ENCODE measurements around the gene CGB2.
"Not testable (repeated sequence)": the region's sequence is repeated elsewhere in the genome, so short reads cannot be mapped to it uniquely, and the experiment has no call there.

The CGB2 gene

DNA sequence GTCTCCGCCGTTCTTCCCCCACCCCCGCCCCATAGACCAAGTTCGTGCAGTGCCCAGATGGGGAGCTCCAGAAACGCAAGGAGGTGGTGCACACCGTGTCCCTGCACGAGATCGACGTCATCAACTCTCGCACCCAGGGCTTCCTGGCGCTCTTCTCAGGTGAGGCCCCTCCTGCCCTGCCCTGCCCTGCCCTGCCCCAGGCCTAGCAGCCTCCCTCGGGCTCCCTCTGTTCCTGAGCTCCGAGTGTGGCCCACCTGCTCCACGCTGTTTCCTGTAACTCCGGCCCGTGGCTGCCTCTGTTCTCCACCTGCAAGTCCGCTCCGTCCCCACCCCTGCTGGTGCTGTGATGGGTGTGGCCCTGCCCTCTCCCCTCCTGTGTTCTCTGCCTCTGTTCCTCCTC, 21.2 kb upstream of the CGB2 start:
- DNase-seq (ENCODE audit: low spot score), result no peak

GRCh38 chr19:49011194-49011593, 20.5 kb upstream of the CGB2 start:
- no peak for DNase-seq (ENCODE audit: low spot score)

GRCh38 chr19:49014123-49014869, 17.4 kb upstream of the CGB2 start:
- DNase-seq (ENCODE audit: low spot score), result no peak

DNA sequence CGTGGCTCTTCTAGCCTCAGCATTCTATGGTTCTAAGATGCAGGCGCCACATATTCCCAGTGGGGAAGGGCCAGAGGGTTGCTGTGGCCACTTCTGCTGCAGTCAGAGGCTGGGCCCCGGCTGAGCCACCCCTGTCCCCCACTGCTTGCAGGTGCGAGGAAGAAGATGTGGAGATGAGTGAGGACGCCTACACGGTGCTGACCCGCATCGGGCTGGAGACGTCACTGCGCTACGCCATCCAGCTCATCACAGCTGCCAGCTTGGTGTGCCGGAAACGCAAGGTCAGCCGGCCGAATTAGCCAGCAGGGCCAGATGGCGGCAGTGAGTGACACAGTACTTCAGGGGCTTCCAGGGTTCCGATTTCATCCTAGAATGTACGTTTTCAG, 16.8 kb upstream of the CGB2 start:
- no peak for DNase-seq (ENCODE audit: low spot score)

GRCh38 chr19:49016067-49016839, 15.4 kb upstream of the CGB2 start:
- no peak for DNase-seq (ENCODE audit: low spot score)

GRCh38 chr19:49017041-49017665, 14.5 kb upstream of the CGB2 start, which contains the start of gene LHB:
Gene LHB (minus strand): TSS chr19:49017091. CDS start chr19:49017081, 10 bp downstream.
- no peak for DNase-seq (ENCODE audit: low spot score)

- DNase-seq (ENCODE audit: low spot score), result no peak
Observed at GRCh38 chr19:49017666-49018351, 13.9 kb upstream of the CGB2 start.

DNA sequence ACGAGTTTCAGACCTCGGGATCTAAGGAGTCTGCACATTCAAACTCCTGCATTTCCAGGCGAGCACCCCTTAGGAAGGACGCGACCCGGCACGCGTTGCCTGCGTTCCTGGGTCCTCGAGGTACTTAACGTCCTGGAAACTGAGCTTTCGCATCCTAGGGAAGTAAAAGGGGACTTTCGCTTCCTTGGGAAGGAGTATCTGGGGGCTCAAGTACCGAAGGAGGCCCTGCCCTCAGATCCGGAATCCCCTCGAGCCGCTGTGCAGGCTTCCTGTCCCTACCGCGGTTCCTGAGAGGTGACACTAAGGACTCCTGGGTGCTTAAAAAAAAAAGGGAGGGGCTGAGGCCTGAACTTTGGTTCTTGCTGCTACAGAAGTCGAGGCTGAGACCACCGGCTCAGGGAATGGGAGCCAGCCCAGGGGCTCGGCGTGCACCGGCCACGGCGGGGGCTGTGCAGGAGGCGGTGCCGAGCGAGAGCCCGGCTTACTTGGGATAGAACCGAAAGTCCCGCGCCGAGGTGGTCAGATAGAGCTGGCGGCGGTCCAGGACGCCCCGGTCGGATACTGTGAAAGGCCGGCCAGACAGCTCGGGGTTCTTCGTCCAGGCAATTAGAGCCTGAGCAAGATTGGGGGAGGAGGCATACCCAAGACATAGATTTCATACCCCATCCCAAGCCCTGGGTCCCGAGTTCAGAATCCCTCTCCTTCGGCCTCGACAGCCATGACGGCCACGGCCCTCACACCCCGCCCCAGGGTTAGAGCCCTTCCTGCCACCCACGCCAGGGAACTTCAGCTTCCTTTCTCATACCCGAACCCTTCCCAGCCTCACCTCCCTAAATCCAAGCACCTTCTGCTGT, 13.1 kb upstream of the CGB2 start:
- DNase-seq (ENCODE audit: low spot score), result not testable (repeated sequence)

- DNase-seq (ENCODE audit: low spot score), result no peak
Observed at GRCh38 chr19:49019242-49019932, 12.3 kb upstream of the CGB2 start.

DNA sequence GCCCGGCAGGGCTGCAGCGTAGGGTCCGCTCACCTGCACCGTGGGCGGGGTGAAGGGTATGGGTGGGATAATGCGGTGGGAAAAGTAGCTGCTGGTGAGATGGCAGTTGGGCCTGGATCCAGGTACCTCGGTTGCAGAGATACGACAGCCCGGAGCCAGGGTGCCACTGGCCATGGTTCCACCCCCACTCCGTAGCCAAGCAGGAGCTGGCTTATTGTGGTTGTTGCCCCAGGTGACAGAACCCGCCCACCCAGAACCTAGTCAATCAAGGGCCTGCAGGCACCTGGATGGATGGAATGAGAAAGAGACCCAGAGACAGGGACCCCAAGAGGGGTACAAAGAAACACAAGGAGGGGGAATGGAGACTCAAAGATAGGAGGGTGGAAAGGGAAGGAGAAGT, 11.3 kb upstream of the CGB2 start:
- no peak for DNase-seq (ENCODE audit: low spot score)

DNA sequence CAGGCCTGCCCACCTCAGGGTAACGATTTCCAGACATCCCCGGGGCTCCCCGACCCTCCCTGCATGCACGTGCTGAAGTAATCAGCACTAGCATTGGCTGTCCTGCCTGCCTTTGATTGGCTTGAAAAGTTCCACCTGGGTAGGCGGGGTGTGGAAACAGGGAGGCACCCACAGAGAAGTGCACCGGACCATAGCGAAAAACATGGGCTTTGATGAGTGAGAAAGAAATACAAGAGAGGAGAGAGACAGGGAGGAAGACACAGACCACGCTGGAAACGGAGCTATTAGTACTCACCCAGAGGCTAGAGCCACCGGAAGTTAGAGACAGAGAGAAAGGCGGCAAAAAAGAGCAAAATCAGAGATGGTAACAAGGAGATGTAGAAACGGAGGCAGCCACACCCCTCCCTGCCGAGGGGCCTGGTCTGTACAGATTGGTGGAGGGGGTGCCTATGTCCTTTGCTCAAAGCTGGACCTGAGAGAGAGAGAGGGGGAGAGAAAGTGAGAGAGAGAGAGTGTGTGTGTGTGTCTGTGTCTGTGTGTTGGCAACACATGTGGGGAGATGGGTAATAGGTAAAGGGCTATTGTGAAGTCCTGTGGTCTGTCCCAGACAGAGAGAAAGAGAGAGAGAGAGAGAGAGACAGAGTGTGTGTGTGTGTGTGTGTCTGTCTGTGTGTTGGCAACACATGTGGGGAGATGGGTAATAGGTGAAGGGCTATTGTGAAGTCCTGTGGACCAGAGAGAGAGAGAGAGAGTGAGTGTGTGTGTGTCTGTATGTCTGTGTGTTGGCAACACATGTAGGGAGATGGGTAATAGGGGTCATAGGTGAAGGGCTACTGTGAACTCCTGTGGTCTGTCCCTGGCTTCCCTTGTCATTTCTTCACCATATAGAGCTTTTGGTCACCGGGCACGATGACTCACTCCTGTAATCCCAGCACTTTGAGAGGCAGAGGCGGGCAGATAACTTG, 10.5 kb upstream of the CGB2 start:
- no peak for DNase-seq (ENCODE audit: low spot score)

GRCh38 chr19:49022116-49022515, 9.6 kb upstream of the CGB2 start:
- no peak for DNase-seq (ENCODE audit: low spot score)

DNA sequence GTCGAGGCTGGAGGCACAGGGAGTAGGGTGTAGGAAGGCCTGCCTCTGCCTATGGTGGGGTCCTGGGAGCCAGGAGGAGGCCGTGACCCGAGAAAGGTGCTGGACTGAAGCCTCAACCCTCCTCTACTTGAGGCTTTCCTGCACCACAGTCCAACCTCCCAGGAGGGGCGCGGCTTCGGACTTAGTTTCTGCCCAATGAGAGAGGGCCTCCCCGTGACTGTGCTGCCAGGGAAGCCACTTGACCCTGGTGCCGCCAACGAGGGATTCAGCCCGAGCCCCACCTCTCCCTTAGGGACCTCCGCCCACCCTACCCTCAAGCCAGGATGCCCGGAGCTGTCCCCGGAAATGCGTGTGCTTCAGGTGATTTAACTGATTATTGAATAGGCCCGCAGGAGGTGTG, 7.5 kb upstream of the CGB2 start, which contains the start of gene CGB3:
CGB3 (minus strand) TSS at position 101 of the 400 bp plus-strand sequence. CDS start 362 bp downstream, outside the sequence.
- DNase-seq (ENCODE audit: low spot score), result not testable (repeated sequence)

DNA sequence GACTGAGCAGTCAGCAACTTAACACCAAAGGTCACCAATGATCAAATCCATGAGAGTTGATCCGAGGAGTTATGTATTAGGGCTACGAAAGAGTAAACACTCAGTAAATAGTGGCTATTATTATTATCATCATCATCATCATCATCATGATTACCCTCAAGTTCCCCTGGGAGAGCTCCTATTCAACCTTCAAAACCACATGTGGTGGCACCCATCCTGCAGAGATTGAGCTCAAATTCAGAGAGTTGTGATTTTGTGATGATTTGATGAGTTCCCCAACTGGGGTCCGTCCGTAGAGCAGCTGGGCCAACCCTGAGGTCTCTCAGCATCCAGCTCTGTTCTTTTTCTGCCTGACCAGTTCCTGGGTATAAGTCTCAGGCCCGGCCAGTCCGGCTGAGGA, 6.6 kb upstream of the CGB2 start:
- DNase-seq (ENCODE audit: low spot score), result not testable (repeated sequence)

DNA sequence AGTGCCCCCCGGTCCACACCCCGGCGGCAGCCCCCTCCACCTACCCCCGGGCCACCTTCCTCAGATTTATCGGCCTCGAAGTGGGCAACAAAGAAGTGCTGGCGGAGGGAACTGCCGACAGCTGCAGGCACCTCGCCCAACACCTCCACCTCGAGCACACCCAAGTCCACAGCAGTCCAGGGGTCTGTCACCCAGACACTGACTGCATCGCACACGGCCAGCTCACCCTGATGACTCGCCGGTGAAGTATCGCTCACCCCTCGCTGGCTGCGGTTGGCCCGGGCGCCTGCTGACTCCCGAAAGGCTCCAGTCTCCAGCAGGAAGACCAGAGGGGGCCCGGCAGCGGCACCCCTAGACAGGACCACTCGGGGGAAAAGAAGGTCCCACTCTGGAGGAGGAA, 6.1 kb upstream of the CGB2 start:
- DNase-seq (ENCODE audit: low spot score), result not testable (repeated sequence)

GRCh38 chr19:49028686-49029085, 3.0 kb upstream of the CGB2 start:
- DNase-seq (ENCODE audit: low spot score), result not testable (repeated sequence)

DNA sequence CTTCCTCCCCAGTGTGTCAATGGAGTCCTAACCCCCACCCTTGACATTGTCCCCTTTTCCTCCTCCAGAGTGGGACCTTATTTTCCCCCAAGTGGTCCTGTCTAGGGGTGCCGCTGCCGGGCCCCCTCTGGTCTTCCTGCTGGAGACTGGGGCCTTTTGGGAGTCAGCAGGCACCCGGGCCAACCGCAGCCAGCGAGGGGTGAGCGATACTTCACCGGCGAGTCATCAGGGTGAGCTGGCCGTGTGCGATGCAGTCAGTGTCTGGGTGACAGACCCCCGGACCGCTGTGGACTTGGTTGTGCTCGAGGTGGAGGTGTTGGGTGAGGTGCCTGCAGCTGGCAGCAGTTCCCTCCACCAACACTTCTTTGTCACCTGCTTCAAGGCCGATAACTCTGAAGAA, 1.9 kb upstream of the CGB2 start:
- DNase-seq (ENCODE audit: low spot score), result not testable (repeated sequence)

GRCh38 chr19:49030323-49030722, 1.4 kb upstream of the CGB2 start:
- DNase-seq (ENCODE audit: low spot score), result not testable (repeated sequence)

DNA sequence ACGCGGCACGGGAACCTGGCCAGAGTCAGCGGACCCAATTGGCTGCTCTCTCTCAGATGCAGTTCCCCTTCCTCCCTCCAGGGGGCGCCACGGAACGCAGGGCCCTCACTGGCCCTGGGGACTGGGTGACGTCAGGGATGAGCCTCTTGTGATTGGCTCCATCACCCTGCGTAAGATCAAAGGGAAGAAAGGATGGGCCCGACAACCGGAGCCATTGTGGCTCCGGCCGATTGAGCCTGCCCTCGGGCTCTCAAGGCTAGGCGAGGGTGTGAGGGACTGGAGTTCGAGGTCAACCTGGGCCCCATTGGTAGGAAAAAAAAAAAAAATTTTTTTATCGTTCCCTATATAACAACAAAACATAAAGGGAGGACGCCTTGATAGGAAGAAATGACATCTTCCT, 5.1 kb downstream of the CGB2 start, which contains the start of gene CGB1:
CGB1 (minus strand) TSS at position 81 of the 400 bp plus-strand sequence. CDS start 184 bp downstream, outside the sequence.
- not testable (repeated sequence) for DNase-seq (ENCODE audit: low spot score)

All from globus pallidus (tissue), 1 donor.